Measurements from ENCODE around the gene TGFBI.

The TGFBI gene

GRCh38 chr5:136051486-136052220 is 22.9 kb downstream of the TGFBI start:
- no peak for DNase-seq

- DNase-seq: no peak
Observed at GRCh38 chr5:136052692-136053335, 24.0 kb downstream of the TGFBI start.

- DNase-seq: no peak
Observed at GRCh38 chr5:136053336-136054141, 24.8 kb downstream of the TGFBI start.

- no peak for DNase-seq
Observed at GRCh38 chr5:136054142-136055019, 25.6 kb downstream of the TGFBI start.

- DNase-seq: no peak
Observed at GRCh38 chr5:136055612-136056309, 27.0 kb downstream of the TGFBI start.

GRCh38 chr5:136056336-136056735 is 27.5 kb downstream of the TGFBI start:
- DNase-seq: no peak

GRCh38 chr5:136056771-136057335 is 28.1 kb downstream of the TGFBI start:
- DNase-seq: no peak

- no peak for DNase-seq
Observed at GRCh38 chr5:136057401-136058038, 28.7 kb downstream of the TGFBI start.

- DNase-seq: no peak
Observed at GRCh38 chr5:136058039-136058971, 29.5 kb downstream of the TGFBI start.

GRCh38 chr5:136058972-136059354 is 30.2 kb downstream of the TGFBI start:
- DNase-seq: no peak

GRCh38 chr5:136060963-136061362 is 32.2 kb downstream of the TGFBI start:
- no peak for DNase-seq

GRCh38 chr5:136061630-136062365 is 33.0 kb downstream of the TGFBI start:
- DNase-seq: no peak

GRCh38 chr5:136062366-136063274 is 33.8 kb downstream of the TGFBI start:
- DNase-seq: peak; percentile 52

- no peak for DNase-seq
Observed at GRCh38 chr5:136063778-136064465, 35.1 kb downstream of the TGFBI start.

- no peak for DNase-seq
Observed at GRCh38 chr5:136064510-136064909, 35.7 kb downstream of the TGFBI start.

- no peak for DNase-seq
Observed at GRCh38 chr5:136065588-136065987, 36.8 kb downstream of the TGFBI start.

- DNase-seq: no peak
Observed at GRCh38 chr5:136066661-136067271, 38.0 kb downstream of the TGFBI start.
